CD4-positive, alpha-beta T cell treated with Interferon gamma for 1 hour (primary cell): Measurements from ENCODE around the gene UNC5B.

Experiments
- DNase-seq: peaks from one replicate; pipeline ENCODE4 v3.0.0-alpha.2; 2020

Gene UNC5B

GRCh38 chr10:71325267-71325666, 112.9 kb downstream of the UNC5B start:
- no peak for DNase-seq

GRCh38 chr10:71326464-71326881, 114.1 kb downstream of the UNC5B start:
- DNase-seq = no peak

GRCh38 chr10:71330789-71331404, 118.5 kb downstream of the UNC5B start:
- DNase-seq = no peak

- no peak for DNase-seq
Measured at GRCh38 chr10:71331736-71332135, 119.4 kb downstream of the UNC5B start.

- DNase-seq = no peak
Measured at GRCh38 chr10:71332466-71332865, 120.1 kb downstream of the UNC5B start.

- no peak for DNase-seq
Measured at GRCh38 chr10:71333129-71333887, 120.9 kb downstream of the UNC5B start.

- DNase-seq = no peak
Measured at GRCh38 chr10:71334221-71334791, 121.9 kb downstream of the UNC5B start.

GRCh38 chr10:71335173-71335708, 122.9 kb downstream of the UNC5B start:
- no peak for DNase-seq

GRCh38 chr10:71336632-71337031, 124.3 kb downstream of the UNC5B start:
- DNase-seq = no peak

GRCh38 chr10:71337219-71337701, 124.9 kb downstream of the UNC5B start:
- no peak for DNase-seq

GRCh38 chr10:71338728-71339495, 126.5 kb downstream of the UNC5B start:
- no peak for DNase-seq

- no peak for DNase-seq
Measured at GRCh38 chr10:71339796-71340589, 127.6 kb downstream of the UNC5B start.

- no peak for DNase-seq
Measured at GRCh38 chr10:71342573-71343391, 130.4 kb downstream of the UNC5B start.

- DNase-seq = no peak
Measured at GRCh38 chr10:71343392-71343773, 131.0 kb downstream of the UNC5B start.

GRCh38 chr10:71344154-71344925, 132.0 kb downstream of the UNC5B start:
- no peak for DNase-seq

GRCh38 chr10:71344993-71345480, 132.7 kb downstream of the UNC5B start:
- no peak for DNase-seq

GRCh38 chr10:71345694-71346093, 133.3 kb downstream of the UNC5B start:
- DNase-seq = no peak

- DNase-seq = no peak
Measured at GRCh38 chr10:71346731-71347130, 134.4 kb downstream of the UNC5B start.

- DNase-seq = no peak
Measured at GRCh38 chr10:71347587-71348395, 135.4 kb downstream of the UNC5B start.
